SW480 (cell line): ENCODE results near the gene HPCAL4.

Experiments
- DNase-seq: peaks from one replicate; pipeline ENCODE4 v3.0.0-alpha.2; 2016; ENCODE audit warnings: low spot score

HPCAL4 gene

DNA sequence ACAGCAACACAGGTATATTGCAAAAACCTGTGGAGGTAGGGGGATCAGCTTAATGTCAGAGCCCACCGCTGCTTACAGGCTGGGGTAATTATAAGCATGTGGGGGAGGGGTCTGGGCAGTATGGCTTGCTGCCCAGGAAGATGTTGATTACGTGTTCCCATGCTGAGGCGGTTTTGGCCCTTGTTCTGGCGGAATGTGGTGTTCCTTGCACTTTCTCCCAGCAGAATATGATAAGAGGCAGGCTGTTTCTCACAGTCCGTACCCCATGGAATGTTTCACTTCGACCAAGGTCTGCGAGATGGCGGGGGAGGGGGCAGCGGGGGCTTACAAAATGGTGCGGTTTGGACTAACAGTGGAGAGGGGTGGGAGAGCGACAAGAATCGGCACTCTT lies 9.8 kb upstream of the HPCAL4 start:
- DNase-seq: no peak

DNA sequence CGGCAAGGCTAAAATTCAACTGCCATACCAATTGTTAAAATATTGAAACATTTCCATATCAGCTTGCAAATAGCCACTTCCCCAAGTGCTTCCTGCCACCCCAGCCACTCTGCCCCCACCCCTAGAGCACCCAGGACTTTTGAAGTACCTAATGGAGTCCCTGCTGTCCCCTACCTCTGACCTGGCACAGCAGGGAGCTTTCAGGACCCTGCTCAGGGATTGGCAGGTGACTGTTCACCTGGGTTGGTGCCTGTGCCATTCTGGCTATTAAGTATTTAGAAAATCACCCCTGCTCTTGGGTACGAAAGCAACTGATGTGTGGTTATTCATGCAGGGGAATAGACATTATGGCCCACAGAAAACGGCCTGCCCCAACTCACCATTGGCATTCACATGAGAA lies 9.1 kb upstream of the HPCAL4 start:
- DNase-seq: no peak

DNA sequence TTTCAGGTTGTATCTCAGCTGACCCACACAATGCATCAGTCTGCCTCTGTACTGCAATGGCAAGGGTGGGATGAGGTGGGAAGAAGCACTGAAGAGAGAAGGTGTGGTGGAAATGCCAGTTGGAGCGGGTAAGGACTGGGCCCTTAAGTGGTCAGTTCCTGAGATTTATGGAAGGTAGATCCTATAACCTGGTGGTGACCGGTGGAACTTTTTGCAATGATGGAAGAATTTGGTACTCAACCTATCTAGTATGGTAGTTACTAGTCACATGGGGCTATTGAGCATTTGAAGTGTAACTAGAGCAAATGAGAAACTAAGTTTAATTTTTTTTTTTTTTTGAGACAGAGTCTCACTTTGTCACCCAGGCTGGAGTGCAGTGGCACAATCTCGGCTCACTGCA lies 8.2 kb upstream of the HPCAL4 start:
- no peak for DNase-seq

DNA sequence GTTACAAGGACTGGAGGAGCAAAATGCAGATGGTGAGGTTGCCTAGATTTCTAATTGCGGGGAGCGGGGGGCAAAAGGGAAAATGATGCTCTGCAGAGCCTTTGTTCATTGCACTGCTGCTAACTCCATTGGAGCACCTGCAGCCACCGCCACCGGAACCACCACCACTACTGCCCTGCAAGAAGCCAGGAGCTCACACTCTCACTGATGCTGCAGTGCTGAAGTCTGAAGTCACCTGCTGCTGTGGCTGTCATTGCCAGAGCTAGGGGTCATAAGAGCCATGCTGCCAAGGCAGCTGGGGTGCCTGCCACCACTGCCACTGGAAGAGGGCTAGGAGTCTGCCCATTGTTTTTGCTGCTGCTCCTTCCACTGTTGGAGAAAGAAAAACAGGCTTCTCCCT lies 7.3 kb upstream of the HPCAL4 start:
- no peak for DNase-seq

DNA sequence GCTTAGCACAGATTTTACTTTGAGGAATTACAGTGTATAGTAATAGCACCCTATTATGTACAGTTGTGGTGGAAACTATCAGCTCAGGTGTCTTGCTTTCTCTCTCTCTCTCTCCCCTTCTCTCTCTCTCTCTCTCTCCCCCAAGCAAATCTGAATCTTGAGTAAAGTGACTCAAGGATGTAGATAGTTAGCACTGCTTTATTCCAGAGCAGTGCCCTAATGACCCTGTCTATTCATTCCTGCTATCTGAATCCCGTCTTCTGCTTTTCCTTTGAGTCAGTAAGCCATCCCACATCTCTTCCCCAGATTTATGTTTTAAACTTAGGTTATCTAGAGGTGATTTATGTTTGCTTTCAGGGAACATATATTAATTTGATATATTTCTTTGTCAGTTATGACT lies 5.2 kb upstream of the HPCAL4 start:
- DNase-seq: no peak

DNA sequence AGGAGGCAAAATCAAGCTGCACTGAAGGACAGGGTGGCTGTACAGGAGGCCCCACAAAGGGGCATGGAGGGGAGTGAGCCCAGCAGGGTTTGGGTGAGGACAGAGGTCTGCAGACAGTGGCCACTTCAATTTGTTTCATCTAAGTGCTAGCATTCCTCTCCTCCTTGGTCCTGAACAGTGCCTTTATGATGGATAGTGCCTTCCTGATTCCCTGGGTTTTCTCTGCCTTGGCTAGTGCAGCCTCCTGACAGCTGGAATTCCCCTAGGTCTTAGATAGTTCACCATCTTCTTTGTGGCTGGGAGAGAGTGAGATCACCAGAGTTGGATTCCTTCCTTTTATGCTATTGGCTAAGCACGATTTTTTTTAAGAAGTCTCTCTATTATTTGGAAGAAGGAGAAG lies 3.8 kb upstream of the HPCAL4 start:
- no peak for DNase-seq

DNA sequence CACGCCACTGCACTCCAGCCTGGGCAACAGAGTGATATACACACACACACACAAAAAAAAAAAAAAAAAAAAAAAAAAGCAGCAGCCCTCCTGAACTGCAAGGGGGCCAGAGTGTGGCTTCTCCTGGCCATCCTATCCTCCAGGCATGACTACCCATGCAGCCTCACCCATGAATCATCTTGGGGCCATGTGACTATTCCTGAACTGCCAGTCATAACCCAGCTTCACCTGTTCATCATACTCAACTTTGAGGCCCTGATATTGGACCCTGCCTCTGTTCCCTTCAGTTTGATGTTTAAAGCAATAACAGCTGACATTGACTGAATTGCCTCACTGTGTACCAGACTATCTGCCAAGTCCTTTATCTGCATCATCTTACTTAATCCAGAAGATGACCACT lies 2.8 kb upstream of the HPCAL4 start:
- DNase-seq: no peak

DNA sequence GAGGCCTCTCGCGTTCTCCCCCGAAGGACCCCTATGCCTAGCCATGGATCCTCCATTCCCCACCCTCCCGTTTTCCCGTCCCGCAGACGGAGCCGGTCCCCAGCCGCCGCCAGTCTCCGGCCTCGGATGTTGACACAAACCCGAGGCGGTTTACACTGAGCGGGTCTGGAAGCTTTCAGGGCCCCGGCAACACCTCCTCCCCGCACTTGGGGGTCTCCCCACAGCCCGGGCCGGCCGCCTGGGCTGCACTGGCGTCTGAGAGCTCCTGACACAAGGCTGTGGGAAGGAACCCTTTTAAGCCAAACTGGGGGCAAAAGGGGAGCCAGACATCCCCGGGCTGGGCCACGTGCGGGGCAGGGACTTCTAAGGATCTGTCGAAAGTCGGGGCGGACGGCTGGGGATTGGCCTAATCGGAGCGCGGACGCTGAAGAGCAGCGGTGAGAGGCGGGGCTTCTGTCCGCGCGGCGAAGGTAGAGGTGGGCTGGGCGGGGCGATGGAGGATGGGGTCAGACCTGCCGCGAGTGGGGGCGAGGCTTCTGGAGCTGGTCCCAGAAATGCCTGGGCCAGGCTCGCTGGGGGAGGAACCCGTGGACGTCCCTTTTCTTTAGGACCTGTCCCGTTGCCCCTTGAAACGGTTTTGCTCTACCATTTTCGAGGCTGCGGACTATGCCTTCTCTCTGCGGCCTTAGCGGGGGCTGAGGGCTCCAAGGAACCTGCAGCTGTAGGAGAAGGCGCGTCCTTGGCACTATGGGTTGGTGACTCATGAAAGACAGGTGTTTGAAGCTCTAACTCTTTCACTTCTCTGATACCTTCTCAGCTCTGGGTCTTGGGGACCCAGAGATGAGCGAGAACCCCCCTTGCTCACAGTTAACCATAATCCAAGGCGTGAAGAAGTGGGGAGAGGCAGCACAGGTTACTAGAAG lies 1.2 kb upstream of the HPCAL4 start:
- DNase-seq: no peak

DNA sequence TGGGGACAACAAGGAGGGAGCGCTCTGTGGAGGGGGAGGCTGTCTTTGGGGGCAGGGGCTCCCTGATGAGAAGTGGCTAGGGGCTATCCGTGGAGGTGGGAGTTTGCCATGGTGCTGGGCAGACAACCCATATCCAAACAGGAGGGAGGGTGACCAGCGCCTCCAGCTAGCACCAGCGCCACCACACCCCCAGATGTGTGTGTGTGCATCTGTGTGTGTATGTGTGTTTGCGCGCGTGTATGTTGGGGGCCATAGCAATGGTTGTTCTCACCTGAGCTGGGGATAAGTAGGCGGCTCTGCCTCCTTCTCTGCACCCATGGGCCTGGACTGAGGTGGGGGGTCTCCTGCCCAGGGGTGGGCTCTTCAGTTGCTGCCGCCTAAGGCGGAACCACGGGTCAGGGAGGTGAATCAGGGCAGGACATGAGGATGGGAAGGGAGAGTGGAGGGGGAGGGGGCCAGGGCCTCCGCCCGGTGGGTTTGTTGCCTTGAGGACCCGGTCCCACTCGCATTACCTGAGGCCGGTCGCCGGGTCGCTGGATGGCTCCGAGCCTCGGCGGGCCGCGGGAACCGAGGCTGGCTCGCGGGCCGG lies 345 bp downstream of the HPCAL4 start:
- DNase-seq: no peak

DNA sequence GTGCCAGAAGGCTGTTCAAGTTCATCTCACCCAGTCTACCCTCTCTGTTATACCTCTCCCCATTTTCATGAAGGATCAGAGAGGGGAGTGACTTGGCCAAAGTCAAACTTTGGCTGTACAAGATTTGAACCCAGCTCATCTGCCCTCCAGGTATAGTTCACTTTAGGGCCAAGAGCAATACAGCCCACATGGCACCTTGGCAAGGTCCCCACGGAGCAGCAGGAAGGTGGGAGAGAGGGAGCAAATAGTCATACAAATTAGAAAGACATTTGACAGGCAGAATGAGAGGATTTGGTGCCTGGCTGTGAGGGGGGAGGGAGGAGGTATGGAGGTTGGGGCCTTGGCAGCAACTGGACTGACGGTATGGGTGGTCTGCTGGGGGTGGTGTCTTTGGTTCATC lies 1.0 kb downstream of the HPCAL4 start:
- DNase-seq: no peak

DNA sequence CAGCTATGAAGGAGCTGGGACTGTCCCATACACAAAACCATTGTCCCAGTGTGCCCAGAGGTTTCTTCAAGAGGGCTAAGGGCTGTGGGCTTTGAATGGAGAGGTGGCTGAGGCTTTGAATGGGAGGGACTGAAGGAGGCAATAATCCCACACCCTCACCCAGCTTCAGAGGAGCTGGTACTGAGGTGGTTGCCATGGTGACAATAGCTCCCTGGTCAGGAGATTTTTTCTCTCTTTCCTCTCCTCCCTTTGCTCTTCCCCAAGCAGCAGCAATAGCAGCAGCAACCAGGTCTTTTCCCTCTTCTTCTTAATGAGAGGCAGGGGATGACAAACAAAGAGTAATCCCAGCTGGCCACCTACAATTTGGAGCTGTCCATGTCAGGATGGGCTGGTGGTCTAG lies 1.6 kb downstream of the HPCAL4 start:
- no peak for DNase-seq

DNA sequence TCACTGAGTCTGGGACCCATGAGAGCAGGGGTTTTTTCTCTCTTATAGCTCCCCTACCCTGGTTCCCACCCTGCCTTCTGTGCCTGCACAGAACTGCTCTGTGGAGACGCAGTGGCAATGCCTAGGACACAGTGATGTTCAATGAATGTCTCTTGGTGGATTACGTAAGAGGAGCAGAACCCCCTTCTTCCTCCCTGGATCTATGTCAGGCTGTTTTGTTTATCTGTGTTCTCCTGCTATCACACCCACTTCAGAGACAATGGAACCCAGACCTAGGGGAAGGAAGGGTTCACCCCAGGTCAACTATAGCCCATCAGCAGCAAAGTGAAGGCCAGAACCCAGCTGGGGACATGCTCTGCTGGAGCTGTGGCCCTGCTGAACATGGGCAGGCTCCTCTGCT lies 2.0 kb downstream of the HPCAL4 start:
- no peak for DNase-seq

DNA sequence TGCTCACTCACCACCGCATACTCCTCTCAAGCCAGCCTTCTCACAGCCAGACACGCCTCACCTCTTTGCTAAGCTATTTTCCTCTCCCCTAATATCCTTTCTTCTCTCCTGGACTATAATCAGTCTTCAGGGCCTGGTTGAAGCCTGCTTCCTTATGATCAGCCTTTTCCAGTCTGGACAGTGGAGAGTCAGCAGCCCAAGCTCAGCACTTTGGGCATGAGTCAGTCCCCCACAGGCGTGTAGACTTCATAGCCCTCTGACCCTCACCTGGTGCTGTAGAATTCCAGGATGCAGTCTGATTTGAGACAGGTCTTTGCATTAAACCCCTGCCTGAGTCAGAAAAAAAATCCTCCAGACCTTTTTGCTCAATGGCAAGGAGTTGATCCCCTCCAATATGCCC lies 2.5 kb downstream of the HPCAL4 start:
- peak; percentile 17 for DNase-seq

DNA sequence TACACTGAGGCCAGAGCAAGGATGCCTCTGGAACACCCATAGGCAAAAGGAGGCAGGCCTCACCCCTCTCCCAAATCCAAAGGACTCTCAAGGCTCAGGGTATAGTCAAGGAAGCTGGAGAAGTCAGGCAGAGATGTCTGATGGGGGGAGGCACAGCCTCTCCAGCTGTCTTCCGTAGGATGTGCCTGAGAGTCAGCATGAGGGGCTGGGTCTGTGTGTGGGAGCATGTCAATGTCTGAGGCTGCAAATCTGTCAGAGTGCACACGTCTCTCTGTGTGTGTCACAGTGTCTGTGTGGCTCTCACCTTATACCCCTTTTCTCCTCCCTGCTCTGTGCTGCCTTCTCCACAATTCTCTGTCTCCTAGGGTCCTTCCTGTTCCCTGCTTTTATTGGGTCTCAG lies 4.0 kb downstream of the HPCAL4 start:
- DNase-seq: no peak

DNA sequence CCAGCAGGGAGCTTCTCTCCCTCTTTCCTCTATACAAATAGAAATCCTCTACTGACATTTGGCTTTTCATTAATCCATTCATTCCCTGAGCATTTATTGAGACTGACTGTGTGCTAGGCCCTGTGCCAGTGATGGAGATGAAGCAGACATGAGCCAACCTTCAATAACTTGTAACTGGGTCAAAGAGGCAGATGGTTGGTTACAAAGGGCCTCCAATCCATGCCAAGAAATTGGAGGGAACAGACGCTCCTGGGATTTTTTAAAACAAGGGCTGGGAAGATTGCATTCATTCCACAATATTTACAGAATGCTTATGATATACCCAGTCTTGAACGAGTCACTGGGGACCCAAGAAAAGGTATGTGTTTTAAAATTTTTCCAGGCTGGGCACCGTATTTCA lies 6.2 kb downstream of the HPCAL4 start:
- DNase-seq: no peak

DNA sequence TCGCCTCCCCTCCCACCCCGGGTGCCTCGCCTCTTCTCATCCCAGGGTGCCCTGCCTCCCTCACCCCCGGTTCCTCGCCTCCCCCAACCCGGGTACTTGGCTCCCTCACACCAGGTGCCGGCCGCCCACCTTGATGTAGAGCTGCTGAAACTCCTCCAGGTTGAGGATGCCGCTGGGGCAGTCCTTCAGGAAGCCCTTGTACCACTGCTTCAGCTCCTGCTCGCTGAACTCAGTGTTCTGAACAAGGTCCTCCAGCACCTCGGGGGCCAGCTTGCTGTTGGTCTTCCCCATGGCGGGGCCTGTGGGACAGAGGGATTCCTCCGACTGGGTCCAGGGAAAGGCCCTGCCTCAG lies 6.9 kb downstream of the HPCAL4 start:
- DNase-seq: no peak

DNA sequence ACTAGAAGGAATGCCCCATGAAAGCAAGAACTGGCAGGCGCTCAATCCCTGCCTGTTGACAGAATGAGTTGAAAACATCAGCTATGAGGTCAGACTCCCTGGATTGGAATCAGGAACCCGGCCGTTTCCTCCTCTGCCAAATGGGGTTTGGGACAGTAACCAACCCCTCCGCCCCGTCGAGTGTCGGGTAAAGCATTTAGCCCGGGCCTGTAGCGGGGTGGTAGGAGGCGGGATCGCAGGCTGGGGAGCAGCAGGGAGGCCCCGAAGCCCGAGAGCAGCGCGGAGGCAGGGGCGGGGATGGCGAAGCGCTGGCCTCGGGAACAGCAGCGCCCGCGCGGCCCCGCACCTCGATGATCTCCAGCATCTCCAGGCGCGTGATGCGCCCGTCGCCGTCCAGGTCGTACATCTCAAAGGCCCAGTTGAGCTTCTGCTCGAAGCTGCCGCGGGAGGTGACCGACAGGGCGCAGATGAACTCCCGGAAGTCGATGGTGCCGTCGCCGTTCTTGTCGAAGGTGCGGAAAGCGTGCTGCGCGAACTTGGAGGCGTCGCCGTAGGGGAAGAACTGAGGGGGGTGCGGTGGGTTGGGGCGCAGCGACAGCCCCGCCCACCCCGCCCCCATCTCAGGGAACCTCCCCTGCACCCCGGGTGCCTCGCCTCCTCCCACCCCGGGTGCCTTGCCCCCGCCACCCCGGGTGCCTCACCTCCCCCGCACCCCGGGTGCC lies 7.5 kb downstream of the HPCAL4 start:
- DNase-seq: no peak

DNA sequence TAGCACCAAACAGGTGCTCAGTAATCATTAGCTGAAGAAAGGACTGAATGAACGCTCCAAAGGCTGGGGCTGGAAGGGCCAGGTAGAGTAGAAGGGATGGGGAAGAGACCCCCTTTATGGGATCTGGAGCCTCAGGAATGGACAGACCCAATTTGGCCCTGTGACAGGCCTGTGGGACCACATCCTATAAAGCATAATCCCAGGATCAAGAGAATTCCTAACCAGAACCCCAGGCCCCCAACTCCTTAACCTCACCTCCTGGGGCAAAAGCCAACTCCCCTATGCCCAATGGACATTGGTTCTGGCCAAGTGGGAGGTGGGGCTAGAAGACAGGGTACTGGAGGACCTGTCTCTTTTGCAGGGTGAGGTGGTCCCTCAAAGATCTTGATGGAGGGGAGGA lies 9.2 kb downstream of the HPCAL4 start:
- DNase-seq: no peak

DNA sequence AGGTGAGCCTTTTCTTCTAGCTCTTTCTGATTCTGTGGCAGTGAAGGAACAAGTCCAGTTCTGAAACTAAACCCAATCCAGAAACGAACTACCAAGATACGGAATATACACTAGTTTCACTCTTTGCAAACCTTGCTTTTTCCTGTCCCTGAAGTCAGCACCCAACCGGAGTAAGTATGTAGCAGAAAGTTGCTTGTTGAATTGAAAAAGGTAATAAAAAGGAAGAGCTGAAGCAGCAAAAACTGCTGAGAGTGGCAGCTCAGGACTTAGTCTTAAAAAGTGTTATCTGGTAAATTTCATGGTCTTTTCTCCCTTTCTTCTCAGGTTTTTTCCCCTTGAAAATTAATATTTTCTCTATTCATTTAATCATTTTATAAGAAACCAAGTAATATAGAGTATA lies 9.9 kb downstream of the HPCAL4 start:
- no peak for DNase-seq

DNA sequence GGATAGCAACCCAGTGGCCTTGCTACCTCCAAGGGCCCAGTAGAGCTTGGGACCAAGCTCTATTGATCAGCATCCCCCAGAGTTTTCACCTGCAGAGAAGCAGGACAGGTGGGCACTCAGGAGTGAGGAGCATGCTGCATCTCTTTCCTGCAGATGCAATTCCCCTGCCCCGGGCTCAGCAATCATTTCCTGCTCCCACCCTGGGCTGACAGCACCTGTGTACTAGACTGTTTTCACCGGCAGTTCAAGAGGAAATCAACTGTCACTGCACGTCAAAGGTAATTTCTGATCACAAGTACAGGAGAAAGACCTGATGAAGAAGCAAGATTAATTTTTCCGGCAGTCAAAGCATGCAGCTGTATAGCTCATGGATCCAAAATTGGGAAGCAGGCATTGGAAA lies 10.5 kb downstream of the HPCAL4 start:
- no peak for DNase-seq

DNA sequence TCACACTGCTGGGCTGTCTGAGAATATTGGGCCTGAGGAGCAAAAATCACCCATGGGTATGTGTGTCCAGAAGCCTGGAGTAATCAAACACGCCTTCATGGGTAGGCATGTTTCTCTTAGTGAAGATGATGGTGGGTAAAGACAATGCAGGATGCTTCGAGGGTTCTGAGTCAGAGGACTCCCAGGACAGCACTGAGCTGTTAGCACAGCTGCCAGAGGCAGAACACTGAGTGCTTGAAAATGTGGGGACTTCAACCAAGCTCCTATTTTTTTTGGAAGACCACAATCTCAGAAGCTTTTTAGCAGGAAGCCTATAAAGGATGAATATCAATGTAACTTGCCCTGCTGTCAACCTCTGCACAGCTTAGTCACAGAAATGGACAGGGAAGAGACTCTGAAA lies 11.4 kb downstream of the HPCAL4 start:
- DNase-seq: no peak

DNA sequence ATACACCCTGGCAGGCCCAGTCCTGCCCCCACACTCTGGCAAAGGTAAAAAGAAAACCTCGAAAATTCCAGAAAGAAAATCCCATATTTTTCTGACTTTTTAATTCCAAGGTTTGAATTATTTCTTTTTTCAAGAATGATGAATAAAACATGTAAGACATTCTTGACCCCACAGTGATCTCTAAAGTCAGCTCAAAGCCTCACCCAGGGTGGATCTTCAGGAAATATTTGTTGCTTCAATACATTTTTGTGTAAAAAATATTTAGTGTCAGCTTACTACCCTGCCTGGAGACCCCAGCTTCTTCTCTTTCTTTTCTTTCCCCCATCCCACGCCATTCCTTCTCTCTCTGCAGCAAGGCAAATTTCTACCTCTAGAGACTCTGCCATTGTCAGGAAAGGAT lies 12.3 kb downstream of the HPCAL4 start:
- DNase-seq: no peak

DNA sequence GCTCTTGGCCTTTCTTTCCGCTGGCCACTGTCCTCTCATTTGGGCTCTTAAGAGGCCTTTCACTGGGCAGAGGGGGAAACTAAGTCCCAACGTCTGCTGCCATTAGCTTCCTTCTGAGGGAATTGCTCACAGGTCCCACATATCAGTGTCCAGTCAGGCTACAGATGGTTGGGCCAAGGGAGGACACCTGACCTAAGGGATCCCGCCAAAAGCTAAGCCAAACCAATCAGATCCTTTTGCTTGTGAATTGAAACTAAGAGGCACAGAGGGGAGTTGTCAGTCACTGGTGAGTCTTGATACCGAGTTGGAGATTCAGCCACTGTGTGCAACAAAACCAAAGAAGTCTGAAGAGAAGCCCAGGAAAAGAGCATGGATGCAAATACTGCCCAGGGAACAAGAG lies 13.6 kb downstream of the HPCAL4 start:
- no peak for DNase-seq
